RCC 7860 (cell line): ENCODE results near the gene FAM193B.

ENCODE experiments used
- DNase-seq: peaks from one replicate; pipeline ENCODE4 v3.0.0-alpha.2; 2015; ENCODE audit warnings: low spot score
- FAIRE-seq: peaks from 2 replicates; lab custom pipeline; 2012; peaks lifted over from hg19 to GRCh38; lab: Jason Lieb, UNC

The FAM193B gene

GRCh38 chr5:177501874-177502678, 52.3 kb downstream of the FAM193B start:
- no peak for DNase-seq
- FAIRE-seq, result no peak

- no peak for FAIRE-seq
- peak; percentile 57 for DNase-seq
Observed at GRCh38 chr5:177500685-177501522, 53.5 kb downstream of the FAM193B start.

GRCh38 chr5:177499842-177500241, 54.5 kb downstream of the FAM193B start:
- DNase-seq (no peak), FAIRE-seq (no peak)

- FAIRE-seq, result no peak
- DNase-seq, result no peak
Observed at GRCh38 chr5:177498013-177498787, 56.2 kb downstream of the FAM193B start.

- FAIRE-seq, result peak; percentile 82
- DNase-seq, result peak; percentile 95
Observed at GRCh38 chr5:177497292-177498012, 56.9 kb downstream of the FAM193B start, which contains the start of gene PDLIM7. PDLIM7 (minus strand) TSS chr5:177497604; CDS start chr5:177496512, 1,092 bp downstream.

GRCh38 chr5:177496727-177497291, 57.6 kb downstream of the FAM193B start:
- peak; percentile 94 for DNase-seq
- no peak for FAIRE-seq

- DNase-seq, result peak; percentile 73
- FAIRE-seq, result no peak
Observed at GRCh38 chr5:177496070-177496726, 58.2 kb downstream of the FAM193B start.

GRCh38 chr5:177495243-177496060, 58.9 kb downstream of the FAM193B start:
- FAIRE-seq, result peak; percentile 72
- peak; percentile 94 for DNase-seq

- DNase-seq (peak; percentile 97), FAIRE-seq (peak; percentile 67)
Observed at GRCh38 chr5:177494346-177495195, 59.8 kb downstream of the FAM193B start.

- FAIRE-seq, result no peak
Observed at GRCh38 chr5:177493795-177494345, 60.5 kb downstream of the FAM193B start.

GRCh38 chr5:177492841-177493240, 61.5 kb downstream of the FAM193B start:
- FAIRE-seq (no peak), DNase-seq (no peak)

More at GRCh38 chr5:177493795-177494345, 60.5 kb downstream of the FAM193B start:
- DNase-seq, result no peak

- no peak for FAIRE-seq
Observed at GRCh38 chr5:177491983-177492746, 62.2 kb downstream of the FAM193B start.

GRCh38 chr5:177491429-177491945, 62.9 kb downstream of the FAM193B start:
- FAIRE-seq, result no peak
- no peak for DNase-seq

More at GRCh38 chr5:177491983-177492746, 62.2 kb downstream of the FAM193B start:
- no peak for DNase-seq

- no peak for DNase-seq
- no peak for FAIRE-seq
Observed at GRCh38 chr5:177490992-177491391, 63.4 kb downstream of the FAM193B start.

GRCh38 chr5:177490311-177490991, 63.9 kb downstream of the FAM193B start:
- DNase-seq, result no peak
- FAIRE-seq, result no peak
